Fibroblast of lung (primary cell): ENCODE measurements around the gene CCDC192. TPM values are rescaled to one million over a fixed set of nuclear protein-coding genes. Genes with fewer than 3 reads are reported as not detected.

ENCODE experiments used
- DNase-seq, 2 donors: peaks; one replicate each; pipeline versions ENCODE4 v3.0.0 to v3.0.0-alpha.2; 2010; ENCODE audit warnings: low read depth in 2 of 2
- H2AFZ ChIP-seq: 2 replicates; pipeline ENCODE4 v1.5.1; 2012; ENCODE audit warnings: low read length, control low read depth, inconsistent platforms
- H3K27ac ChIP-seq: 2 replicates; pipeline ENCODE4 v1.5.1; 2011; ENCODE audit warnings: low read length, control low read depth; ENCODE audit not compliant: insufficient read depth
- H3K27me3 ChIP-seq: 2 replicates; pipeline ENCODE4 v1.5.1; 2011; ENCODE audit warnings: mild to moderate bottlenecking, low read length; ENCODE audit not compliant: control insufficient read depth, insufficient read depth
- H3K36me3 ChIP-seq: 2 replicates; pipeline ENCODE4 v1.5.1; 2011; ENCODE audit warnings: low read length; ENCODE audit not compliant: control insufficient read depth, insufficient read depth
- H3K4me1 ChIP-seq: 2 replicates; pipeline ENCODE4 v1.5.1; 2011; ENCODE audit warnings: low read length; ENCODE audit not compliant: control insufficient read depth, insufficient read depth; ENCODE audit errors: extremely low read depth
- H3K4me2 ChIP-seq: 2 replicates; pipeline ENCODE4 v1.5.1; 2011; ENCODE audit warnings: low read length, control low read depth; ENCODE audit not compliant: insufficient read depth; ENCODE audit errors: extremely low read depth
- H3K4me3 ChIP-seq, 4 experiments: fragments of 200-600 bp in 1 of 4; sonication (generic) in 1 of 4; replicated peaks in 1 of 4; 2 replicates each; pipeline ENCODE4 v1.5.1; 2011 to 2016; ENCODE audit warnings: low read length in 4 of 4, low read depth in 3 of 4, mild to moderate bottlenecking in 3 of 4, control low read depth in 2 of 4, inconsistent platforms in 1 of 4, mixed read lengths in 1 of 4; ENCODE audit not compliant: insufficient read depth in 1 of 4; ENCODE audit errors: control extremely low read depth in 1 of 4
- H3K79me2 ChIP-seq: 2 replicates; pipeline ENCODE4 v1.5.1; 2012; ENCODE audit warnings: mild to moderate bottlenecking, low read length, inconsistent platforms; ENCODE audit not compliant: control insufficient read depth, insufficient read depth
- H3K9ac ChIP-seq: 2 replicates; pipeline ENCODE4 v1.5.1; 2011; ENCODE audit warnings: mild to moderate bottlenecking, low read length, control low read depth; ENCODE audit not compliant: insufficient read depth
- H3K9me3 ChIP-seq: 2 replicates; pipeline ENCODE4 v1.5.1; 2012; ENCODE audit warnings: low read depth, low read length; ENCODE audit not compliant: control insufficient read depth, insufficient read depth
- H4K20me1 ChIP-seq: 2 replicates; pipeline ENCODE4 v1.5.1; 2011; ENCODE audit warnings: low read length; ENCODE audit not compliant: control insufficient read depth, insufficient read depth; ENCODE audit errors: extremely low read depth
- EZH2 ChIP-seq: IDR thresholded peaks from 2 replicates; pipeline ENCODE4 v1.5.1; 2012; ENCODE audit warnings: low read length, control low read depth, mild to moderate bottlenecking; ENCODE audit errors: missing control alignments
- polyA plus RNA-seq, 2 donors: library from polyadenylated mRNA; depleted of rRNA in 1 of 2; stranded (reverse) in 1 of 2; unstranded in 1 of 2; fragments of >200 nt; gene quantifications; 2 replicates each; pipeline ENCODE4 v1.2.1, GENCODE V29; 2011 to 2012; ENCODE audit warnings: missing spikeins in 1 of 2
- total RNA-seq: library from RNA; depleted of rRNA; stranded (reverse); fragments of >200 nt; gene quantifications from 2 replicates; pipeline ENCODE4 v1.2.1, GENCODE V29; 2014
- TF ChIP-seq, protein P1 (sequence below), 2 donors: IDR thresholded peaks in 1 of 2; conservative IDR thresholded peaks in 1 of 2; 1 replicate in 1 of 2; 2 replicates in 1 of 2; pipeline ENCODE4 v1.5.1; 2011 to 2012; ENCODE audit warnings: low read length in 2 of 2, control low read depth in 1 of 2, inconsistent platforms in 1 of 2, low read depth in 1 of 2, mild to moderate bottlenecking in 1 of 2

The CCDC192 gene
- total and polyA plus RNA-seq, 2 donors (not counting 1 experiment from before 2014, with no cell fraction given), result not detected

DNA sequence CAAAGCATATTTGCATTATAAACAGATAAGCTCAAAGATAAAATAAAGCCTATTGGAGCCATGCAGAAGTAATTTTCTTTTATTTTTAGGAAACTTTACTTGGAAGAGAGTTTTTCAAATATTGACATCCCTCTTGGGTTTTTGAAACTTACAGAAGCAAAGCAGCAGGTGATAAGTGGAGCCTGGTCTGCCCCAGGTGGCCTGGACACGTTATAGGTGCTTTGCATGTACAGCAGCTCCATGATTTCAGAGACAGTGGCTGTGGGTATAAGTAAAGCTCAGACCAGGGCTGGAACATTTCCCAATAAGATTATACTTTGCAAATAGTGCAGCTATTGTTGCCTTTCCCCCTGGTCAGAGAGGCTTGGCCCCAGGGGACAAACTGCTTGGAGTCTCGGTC, 51.5 kb downstream of the CCDC192 start:
- H4K20me1 ChIP-seq, result no peaks in the 10 kb centered on the region
- no peak overlapping the region for H2AFZ ChIP-seq
- no peaks in the 10 kb centered on the region for H3K9me3 ChIP-seq
- H3K4me3 ChIP-seq, result no peak overlapping the region
- no peak for DNase-seq
- H3K36me3 ChIP-seq, result no peaks in the 10 kb centered on the region
- no peak overlapping the region for H3K9ac ChIP-seq
- no peaks in the 10 kb centered on the region for H3K79me2 ChIP-seq
- peaks cover 2% of the 10 kb centered on the region for H3K4me1 ChIP-seq
- no peak overlapping the region for H3K27ac ChIP-seq
- no peak overlapping the region for H3K4me2 ChIP-seq
- no peaks in the 10 kb centered on the region for H3K27me3 ChIP-seq
- TF ChIP-seq EZH2, result no peak
- TF ChIP-seq, protein P1, sequence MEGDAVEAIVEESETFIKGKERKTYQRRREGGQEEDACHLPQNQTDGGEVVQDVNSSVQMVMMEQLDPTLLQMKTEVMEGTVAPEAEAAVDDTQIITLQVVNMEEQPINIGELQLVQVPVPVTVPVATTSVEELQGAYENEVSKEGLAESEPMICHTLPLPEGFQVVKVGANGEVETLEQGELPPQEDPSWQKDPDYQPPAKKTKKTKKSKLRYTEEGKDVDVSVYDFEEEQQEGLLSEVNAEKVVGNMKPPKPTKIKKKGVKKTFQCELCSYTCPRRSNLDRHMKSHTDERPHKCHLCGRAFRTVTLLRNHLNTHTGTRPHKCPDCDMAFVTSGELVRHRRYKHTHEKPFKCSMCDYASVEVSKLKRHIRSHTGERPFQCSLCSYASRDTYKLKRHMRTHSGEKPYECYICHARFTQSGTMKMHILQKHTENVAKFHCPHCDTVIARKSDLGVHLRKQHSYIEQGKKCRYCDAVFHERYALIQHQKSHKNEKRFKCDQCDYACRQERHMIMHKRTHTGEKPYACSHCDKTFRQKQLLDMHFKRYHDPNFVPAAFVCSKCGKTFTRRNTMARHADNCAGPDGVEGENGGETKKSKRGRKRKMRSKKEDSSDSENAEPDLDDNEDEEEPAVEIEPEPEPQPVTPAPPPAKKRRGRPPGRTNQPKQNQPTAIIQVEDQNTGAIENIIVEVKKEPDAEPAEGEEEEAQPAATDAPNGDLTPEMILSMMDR (conservative IDR thresholded peaks at IDR 0.05 in 1 of 2, IDR thresholded peaks at IDR 0.05 in 1 of 2; ENCODE audit: low read depth in 1 of 2, low read length in 2 of 2), result no peak

GRCh38 chr5:127757576-127757975, 54.4 kb downstream of the CCDC192 start:
- Histone ChIP-seq H3K27me3 (no peaks in the 10 kb centered on the region), H3K9me3 (no peaks in the 10 kb centered on the region), H3K4me3 (no peak overlapping the region), H3K27ac (no peak overlapping the region), H2AFZ (no peak overlapping the region), H3K4me2 (no peak overlapping the region), H3K79me2 (no peaks in the 10 kb centered on the region), H3K4me1 (peaks cover 2% of the 10 kb centered on the region), H3K9ac (no peak overlapping the region), H4K20me1 (no peaks in the 10 kb centered on the region), H3K36me3 (no peaks in the 10 kb centered on the region)
- DNase-seq, result peak; percentile 63 to 66
- TF ChIP-seq EZH2, result no peak
- TF ChIP-seq, protein P1 (conservative IDR thresholded peaks at IDR 0.05 in 1 of 2, IDR thresholded peaks at IDR 0.05 in 1 of 2; ENCODE audit: low read depth in 1 of 2, low read length in 2 of 2), result peak; percentile 39 to 41

DNA sequence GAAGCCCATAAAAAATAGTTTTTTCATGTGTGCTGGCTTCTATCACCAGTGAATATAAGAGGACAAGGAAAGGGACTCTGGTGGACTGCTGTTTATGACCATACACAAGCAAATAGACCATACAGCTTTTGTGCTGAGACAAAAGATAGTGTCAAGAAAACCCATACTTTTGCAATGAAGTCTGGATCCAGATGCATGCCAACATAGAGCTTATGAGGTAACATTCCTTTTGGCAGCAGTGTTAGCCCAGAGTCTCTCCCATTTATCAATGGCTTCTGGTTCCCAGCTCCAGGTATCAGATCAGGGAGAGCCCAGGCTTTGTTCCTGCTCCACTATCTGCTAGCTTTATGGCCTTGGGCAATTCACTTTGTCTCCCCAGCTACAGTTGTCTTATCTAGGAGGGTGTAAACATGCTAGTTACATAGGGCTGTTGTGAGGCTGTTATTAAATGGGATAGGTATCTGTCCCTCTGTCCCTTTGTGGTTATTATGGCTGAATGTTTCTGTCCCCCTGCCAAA, 55.6 kb downstream of the CCDC192 start:
- H4K20me1 ChIP-seq, result no peaks in the 10 kb centered on the region
- H3K4me3 ChIP-seq, result no peak overlapping the region
- DNase-seq, result peak in 1 of 2 donors; percentile 14
- H3K36me3 ChIP-seq, result no peaks in the 10 kb centered on the region
- H3K4me1 ChIP-seq, result peaks cover 2% of the 10 kb centered on the region
- no peak overlapping the region for H2AFZ ChIP-seq
- H3K4me2 ChIP-seq, result no peak overlapping the region
- no peaks in the 10 kb centered on the region for H3K9me3 ChIP-seq
- H3K9ac ChIP-seq, result no peak overlapping the region
- no peaks in the 10 kb centered on the region for H3K27me3 ChIP-seq
- TF ChIP-seq EZH2, result no peak
- TF ChIP-seq, protein P1 (conservative IDR thresholded peaks at IDR 0.05 in 1 of 2, IDR thresholded peaks at IDR 0.05 in 1 of 2; ENCODE audit: low read depth in 1 of 2, low read length in 2 of 2), result no peak
- no peaks in the 10 kb centered on the region for H3K79me2 ChIP-seq
- no peak overlapping the region for H3K27ac ChIP-seq
